Measurements from ENCODE around the gene KLRF2. TPM values are rescaled to one million over a fixed set of nuclear protein-coding genes. Genes with fewer than 3 reads are reported as not detected.
"Not testable (repeated sequence)": the region's sequence is repeated elsewhere in the genome, so short reads cannot be mapped to it uniquely, and the experiment has no call there.

KLRF2 gene, protein sequence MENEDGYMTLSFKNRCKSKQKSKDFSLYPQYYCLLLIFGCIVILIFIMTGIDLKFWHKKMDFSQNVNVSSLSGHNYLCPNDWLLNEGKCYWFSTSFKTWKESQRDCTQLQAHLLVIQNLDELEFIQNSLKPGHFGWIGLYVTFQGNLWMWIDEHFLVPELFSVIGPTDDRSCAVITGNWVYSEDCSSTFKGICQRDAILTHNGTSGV
- not detected in 2 replicates for total RNA-seq (2014; rRNA removed; shearing (Covaris generic))

DNA sequence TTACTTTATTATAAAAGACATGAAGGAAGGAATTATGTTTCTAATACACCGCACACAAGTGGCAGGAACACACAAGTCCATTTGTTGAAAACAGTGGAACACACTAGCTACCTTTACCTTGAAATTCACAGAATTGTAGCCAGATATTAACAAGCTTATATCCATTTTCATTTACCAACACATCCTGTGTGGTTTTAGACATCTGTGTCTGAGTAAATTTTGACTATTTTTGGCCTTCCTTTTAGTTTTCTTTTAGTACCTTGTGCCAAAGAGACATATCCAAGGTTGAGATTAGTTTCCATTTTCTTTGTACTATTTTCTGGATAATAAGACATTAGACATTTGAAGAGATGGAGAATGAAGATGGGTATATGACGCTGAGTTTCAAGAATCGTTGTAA, at the start of gene KLRF2:
TSS of gene KLRF2 (plus strand) at position 244 of the 400 bp plus-strand sequence. CDS start at position 351, 107 bp downstream.
- DNase-seq (ENCODE audit: low read depth): no peak

- no peak for DNase-seq (ENCODE audit: low read depth)
Observed at GRCh38 chr12:9831720-9832119, 49.6 kb upstream of the KLRF2 start.

GRCh38 chr12:9843407-9843806, 37.9 kb upstream of the KLRF2 start:
- no peak for DNase-seq (ENCODE audit: low read depth)

- no peak for DNase-seq (ENCODE audit: low read depth)
Observed at GRCh38 chr12:9848899-9849298, 32.4 kb upstream of the KLRF2 start.

DNA sequence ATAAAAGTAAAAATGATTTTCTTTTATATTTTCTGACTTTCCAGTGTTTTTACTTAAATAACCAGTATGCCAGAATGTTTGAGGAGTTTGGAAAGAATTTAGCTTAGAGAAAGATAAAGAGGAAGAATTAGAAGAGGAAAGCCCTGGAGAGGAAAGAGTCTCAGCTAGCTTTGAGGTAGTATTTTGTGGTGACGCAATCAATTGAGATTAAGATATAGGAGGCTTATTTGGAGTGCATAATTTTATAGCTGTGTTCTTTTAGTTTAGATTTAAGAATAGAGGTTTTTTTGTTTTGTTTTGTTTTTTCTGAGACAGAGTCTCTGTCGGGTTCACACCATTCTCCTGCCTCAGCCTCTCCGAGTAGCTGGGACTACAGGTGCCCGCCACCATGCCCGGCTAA, 30.2 kb upstream of the KLRF2 start:
- no peak for DNase-seq (ENCODE audit: low read depth)

DNA sequence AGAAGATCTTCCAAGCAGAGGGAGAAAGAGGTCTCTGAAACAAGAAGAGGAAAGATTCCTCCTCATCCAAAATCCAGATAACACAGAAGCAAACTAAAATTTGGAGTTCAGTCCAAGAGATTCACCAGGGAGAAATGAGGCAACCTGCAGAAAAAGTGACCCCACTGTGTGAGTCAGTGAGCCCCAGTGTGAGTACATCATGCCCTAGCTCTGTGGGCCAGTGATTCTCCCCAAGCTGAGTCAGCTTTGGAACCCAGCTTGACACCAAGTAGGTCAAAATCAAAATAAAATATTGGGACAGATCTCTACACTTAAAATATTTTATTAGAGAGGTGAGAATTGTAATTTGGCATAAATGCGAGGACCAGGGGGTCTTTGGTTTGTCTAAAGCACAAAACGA, 29.4 kb upstream of the KLRF2 start:
- no peak for DNase-seq (ENCODE audit: low read depth)

DNA sequence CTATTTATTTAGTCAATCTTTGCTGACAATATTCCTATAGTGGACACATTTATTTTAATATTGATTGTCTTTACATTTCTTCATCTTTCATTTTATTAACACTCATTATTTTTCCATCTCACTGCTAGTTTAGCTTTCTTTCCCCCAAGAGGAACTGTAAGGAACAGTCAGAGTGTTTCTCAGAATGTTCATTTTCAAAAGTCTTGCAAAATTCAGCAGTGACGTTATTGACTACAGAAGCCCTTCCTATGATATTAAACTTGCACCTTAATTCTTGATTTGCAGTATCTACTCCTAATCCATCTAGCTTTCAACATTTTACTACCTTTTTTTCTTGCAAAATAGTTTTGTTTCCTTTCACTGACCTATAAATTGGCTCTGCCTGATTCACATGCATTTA, 25.1 kb upstream of the KLRF2 start:
- DNase-seq (ENCODE audit: low read depth): no peak

- DNase-seq (ENCODE audit: low read depth): no peak
Observed at GRCh38 chr12:9856894-9857293, 24.4 kb upstream of the KLRF2 start.

DNA sequence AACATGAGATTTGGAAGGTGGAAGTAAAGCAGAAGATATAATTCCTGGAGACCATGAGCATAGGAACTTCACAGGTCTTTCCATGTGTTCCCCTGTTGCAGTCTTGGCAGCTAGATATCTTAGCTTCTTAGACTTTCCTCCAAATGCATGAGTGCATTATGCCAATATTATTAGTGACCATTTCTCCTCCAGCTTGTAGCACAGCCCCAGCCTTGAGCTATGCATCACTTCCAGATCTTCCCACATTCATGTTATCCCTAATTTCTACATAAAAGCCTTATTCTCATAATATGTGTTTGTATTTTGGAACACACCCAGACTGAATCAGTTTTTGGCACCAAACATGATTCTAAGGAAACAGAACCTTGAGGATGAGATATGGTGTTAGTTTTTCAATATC, 23.2 kb upstream of the KLRF2 start:
- no peak for DNase-seq (ENCODE audit: low read depth)

DNA sequence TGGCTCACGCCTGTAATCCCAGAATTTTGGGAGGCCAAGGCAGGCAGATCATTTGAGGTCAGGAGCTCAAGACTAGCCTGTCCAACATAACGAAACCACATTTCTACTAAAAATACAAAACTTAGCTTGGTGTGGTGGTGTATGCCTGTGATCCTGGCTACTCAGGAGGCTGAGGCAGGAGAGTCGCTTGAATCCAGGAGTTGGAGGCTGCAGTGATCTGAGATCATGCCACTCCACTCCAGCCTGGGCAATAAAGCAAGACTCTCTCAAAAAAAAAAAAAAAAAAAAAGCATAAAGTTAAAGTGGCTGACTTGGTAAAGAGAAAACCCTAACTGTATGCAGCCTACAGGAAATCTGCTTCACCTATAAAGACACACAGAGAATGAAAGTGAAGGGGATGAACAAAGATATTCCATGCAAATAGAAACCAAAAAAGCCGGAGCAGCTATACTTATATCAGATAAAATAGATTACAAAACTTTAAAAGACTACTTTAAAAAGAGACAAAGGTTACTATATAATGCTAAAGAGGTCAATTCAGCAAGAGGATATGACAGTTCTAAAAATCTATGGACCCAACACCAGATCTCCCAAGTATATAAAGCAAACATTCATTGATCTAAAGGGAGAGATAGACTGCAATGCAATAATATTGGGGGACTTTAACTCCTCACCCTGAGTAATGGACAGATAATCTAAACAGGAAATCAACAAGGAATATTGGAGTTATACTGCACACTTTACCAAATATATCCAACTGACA, 16.2 kb upstream of the KLRF2 start:
- peak; percentile 12 for DNase-seq (ENCODE audit: low read depth)

DNA sequence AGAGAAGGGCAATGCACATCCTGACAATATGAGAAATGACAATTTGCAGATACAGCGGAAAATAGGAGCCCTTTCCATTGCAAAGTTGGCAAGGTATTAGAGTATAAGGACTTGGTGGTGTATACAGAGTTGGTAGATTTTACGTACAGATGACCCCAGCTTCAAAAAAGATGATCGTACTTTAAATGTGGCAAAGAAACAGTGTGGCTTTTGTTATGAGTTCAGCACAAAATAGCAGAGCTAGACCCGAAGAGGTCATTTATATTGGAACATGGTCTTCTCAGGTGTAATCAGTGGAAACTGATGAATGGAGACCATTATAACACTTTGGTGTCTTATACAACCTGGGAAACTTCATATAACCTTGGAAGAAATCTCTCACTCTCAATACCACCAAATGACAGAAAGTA, 14.4 kb upstream of the KLRF2 start:
- DNase-seq (ENCODE audit: low read depth): peak; percentile 5

DNA sequence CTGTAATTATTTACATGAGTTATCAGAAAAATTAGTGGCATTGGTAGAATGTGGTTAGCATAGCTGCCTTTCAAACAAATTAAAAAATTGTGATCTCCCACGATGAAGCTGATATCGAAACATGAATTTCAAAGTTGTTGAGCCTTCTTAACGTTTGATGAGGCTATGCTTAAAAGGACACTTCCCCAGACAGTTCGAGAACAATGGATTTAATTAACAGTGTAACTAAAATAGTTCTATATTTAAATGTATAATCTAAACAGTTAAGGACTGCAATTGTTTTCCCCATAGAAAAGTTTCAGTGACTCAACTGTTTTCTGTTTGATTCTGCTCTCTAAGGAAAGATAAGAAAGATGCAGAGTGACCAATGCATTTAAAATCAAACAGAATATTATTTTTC, 13.8 kb upstream of the KLRF2 start:
- DNase-seq (ENCODE audit: low read depth): peak; percentile 12

DNA sequence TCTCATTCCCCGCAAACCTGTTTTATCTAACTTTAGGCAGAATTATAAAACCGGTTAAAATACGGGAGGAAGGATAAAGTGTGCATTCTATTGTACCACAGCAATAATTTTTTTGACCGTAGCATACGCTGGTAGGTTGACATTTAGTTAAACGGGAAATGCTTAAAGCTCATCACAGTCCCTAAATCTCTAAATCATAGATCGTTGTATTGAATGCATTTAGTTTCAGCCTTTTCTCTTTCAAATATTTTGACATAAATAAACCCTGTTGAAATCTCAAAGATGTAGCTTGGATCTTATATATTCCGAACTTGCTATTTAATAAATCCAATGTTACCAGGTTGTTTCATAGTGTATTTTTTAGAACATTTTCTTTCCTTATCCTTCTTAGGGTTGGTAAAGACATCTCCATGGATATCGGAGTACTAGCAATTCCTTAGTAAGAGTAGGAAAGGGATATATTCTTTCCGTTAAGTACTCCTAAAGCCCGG, 12.9 kb upstream of the KLRF2 start:
- peak; percentile 25 for DNase-seq (ENCODE audit: low read depth)

DNA sequence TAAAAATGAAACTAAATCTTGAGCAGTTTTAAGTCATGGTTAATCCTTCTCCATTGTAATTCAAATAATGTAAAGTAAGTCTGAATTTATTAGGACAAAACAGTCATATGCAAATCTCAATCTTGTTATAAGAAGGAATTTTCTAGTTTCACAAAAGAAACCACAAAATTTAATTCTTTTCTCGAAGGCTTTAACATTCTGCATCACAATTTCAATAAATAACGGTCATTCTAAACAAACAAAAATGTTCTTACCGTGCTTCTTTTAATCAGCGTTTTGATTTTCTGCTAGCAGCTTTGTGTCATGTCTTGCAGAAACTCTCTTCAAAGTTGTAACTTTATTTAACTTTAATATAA, 12.4 kb upstream of the KLRF2 start:
- no peak for DNase-seq (ENCODE audit: low read depth)

DNA sequence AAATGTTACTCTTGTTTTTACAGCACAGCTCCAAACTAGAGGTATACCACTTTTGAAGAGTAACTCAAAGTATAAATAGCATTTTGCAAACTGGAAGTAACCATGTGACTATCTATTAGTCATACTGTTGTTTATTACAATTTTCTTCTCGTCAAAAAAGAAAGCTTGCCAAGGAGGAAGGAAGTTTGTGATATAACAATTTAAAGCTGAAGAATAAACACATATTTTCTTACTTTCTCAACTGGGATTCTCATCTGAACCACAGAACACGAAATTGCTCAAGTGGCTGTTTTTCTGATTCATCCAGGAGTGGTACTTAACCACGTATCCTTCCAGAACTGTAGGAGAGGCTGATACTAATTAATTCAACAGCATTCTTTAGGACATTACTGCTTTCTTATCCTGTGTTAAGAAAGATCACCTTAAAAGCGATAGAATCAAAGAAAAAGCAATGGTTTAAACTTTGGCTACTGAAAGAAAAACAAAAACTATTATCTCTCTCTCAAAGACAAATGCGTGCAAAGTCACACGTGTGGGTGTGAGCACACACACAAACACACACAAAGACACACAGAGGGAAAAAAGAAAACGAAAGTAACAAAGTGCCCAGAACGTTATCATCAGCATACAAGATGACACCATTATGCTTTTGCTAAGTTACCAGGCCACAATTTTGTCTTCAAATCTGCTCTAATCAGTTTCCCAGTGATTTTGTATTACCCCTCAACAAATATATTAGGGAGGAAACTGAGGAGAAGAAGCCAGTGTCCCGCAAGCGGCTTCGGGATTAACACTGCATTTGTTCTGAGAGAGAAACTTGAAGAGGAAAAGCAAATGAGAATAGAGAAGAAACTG, 11.8 kb upstream of the KLRF2 start, which contains the start of gene CLEC2B:
TSS of gene CLEC2B (minus strand) at position 48 of the 855 bp plus-strand sequence.
- DNase-seq (ENCODE audit: low read depth): peak; percentile 91

DNA sequence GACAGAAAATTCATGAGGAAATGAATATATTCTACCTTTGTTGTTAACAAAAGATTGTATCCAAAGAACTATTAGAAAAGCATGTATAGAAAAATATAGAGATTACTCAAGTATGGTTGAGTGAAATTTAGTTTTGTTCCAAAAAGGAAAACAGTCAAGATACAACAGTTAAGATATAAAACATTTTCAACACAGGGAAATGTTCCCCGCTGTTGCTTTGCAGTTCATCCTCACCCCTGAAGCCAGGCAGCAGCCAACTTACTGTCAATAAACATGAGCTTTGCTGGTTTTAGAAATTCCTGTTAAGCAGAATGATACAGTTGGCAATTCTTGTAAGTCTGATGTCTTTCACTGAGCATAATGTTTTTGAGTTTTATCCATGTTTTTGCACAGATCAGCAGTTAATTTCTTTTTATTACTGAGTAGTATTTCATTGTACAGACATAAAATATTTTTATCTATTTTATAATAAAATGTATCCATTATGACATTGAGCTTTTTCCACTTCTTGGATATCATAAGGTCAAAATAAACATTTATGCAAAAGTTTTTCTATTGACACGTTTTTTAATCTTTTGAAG, 10.9 kb upstream of the KLRF2 start:
- DNase-seq (ENCODE audit: low read depth): peak; percentile 33

- no peak for DNase-seq (ENCODE audit: low read depth)
Observed at GRCh38 chr12:9872162-9872561, 9.1 kb upstream of the KLRF2 start.

DNA sequence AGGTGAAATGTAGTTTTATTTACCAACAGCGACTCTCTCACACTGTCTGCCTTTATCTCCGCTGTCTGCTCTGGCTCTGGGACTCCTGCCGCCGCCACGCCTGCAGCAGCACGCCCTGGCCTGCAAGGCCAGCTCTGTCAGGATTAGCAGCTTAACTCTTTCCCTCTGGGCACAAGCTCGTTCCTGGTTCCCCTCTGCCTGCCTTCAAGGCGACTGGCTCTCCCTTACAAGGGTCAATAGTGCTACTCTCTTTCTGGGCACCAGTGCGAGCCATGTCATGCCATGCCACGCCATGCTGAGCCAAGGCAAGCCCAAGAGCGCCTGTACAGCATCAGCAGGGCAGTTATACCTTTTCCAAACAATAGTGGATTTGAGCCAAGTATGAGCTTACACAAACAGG, 8.5 kb upstream of the KLRF2 start:
- DNase-seq (ENCODE audit: low read depth): no peak

- not testable (repeated sequence) for DNase-seq (ENCODE audit: low read depth)
Observed at GRCh38 chr12:9876120-9876519, 5.2 kb upstream of the KLRF2 start.

GRCh38 chr12:9880532-9881078, 684 bp upstream of the KLRF2 start:
- DNase-seq (ENCODE audit: low read depth): no peak

DNA sequence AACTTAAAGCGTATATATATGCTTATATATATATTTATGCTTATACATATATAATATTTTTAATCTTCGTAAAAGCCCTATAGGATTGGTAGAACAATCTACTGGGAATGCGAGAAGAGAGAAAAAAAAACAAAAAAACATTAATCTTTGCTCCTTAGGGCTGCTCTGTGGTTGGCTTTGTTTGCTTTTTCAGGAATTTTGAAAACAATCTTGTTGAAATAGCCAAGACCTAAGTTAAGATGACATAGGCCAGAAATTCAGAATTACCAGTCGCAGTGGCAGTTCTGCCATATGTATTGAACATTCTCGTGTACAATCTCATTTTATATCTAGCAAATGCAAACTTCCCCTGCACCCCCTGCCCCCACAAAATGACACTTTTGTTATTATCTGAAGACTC, 699 bp downstream of the KLRF2 start:
- no peak for DNase-seq (ENCODE audit: low read depth)

DNA sequence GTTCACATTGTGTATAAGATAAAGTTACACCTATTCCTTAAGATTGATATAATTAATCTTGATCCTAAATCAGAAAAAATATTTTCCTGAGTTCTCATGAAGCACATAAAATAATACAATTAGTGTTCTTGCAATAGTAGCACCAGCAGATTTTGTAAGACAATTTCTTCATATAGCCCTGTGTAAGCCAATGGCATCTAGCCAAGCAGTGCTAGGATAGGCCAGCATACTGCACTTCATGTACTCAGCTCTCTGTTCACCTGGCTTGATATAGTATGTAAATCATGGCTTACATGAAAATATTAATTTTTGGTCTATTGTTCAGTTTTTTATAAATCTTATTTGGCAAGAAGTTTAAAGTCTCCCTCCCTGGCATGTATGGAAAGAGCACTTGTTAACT, 1.9 kb downstream of the KLRF2 start:
- no peak for DNase-seq (ENCODE audit: low read depth)
